Erythroblast (primary cell): ENCODE data around the gene LAMA1.

Source experiments
- GATA1 ChIP-seq: IDR thresholded peaks from 2 replicates; pipeline ENCODE4 v1.6.1; 2011; ENCODE audit warnings: low read depth, mild to moderate bottlenecking, control low read depth, low read length, moderate library complexity
- POLR2A ChIP-seq: IDR thresholded peaks from 2 replicates; pipeline ENCODE4 v1.6.1; 2011; ENCODE audit warnings: mild to moderate bottlenecking, low read length

DNA sequence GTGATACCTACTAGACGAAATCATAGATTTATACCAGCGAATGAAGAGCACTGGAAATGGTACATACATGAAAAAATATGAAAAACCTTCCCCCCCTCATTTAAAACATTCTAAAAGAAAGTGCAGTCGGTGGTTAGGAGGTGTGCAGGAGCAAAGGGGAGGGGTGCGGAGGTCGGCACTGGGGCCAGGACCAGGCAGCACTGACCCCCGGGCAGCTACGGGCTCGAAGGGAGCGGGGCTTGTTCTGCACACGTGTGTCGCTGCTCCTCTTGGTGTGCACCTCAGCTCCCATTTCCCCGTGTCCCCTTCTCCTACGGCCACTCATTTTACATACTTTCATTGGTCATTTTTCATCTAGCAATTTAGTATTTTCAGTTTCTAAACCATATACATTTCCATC, 89.0 kb downstream of the LAMA1 start:
- TF ChIP-seq POLR2A (no peak), GATA1 (no peak)
